HEK293 (cell line): Measurements from ENCODE around the gene ARHGAP6.

Source experiments
- CTCF ChIA-PET: fragments of 350-600 bp; formaldehyde crosslinking; extraction: SDS; loops from one replicate; lab custom pipeline; 2021; ENCODE audit warnings: antibody characterized with exemption; lab: Yijun Ruan, JAX
- POLR2A ChIA-PET: fragments of 300-600 bp; formaldehyde crosslinking; extraction: SDS; loops from one replicate; lab custom pipeline; 2020; ENCODE audit warnings: antibody characterized with exemption, inconsistent platforms; lab: Yijun Ruan, JAX
- H3K27ac ChIP-seq: fragments of 200-500 bp; sonication (Bioruptor generic); 2 replicates; pipeline ENCODE4 v1.5.1; 2014; ENCODE audit warnings: low read depth, low read length, control low read depth, inconsistent platforms; ENCODE audit errors: extremely low read depth
- H3K36me3 ChIP-seq, 2 experiments: fragments of 200-500 bp in 1 of 2; sonication (Bioruptor generic) in 1 of 2; 1 replicate in 1 of 2; 2 replicates in 1 of 2; pipeline ENCODE4 v1.5.1; 2014 to 2017; ENCODE audit warnings: inconsistent platforms in 2 of 2, low read length in 2 of 2; ENCODE audit not compliant: control insufficient read depth in 2 of 2, insufficient read depth in 1 of 2
- H3K4me1 ChIP-seq: fragments of 200-500 bp; sonication (Bioruptor generic); 2 replicates; pipeline ENCODE4 v1.5.1; 2014; ENCODE audit warnings: mild to moderate bottlenecking, low read length, inconsistent platforms; ENCODE audit not compliant: control insufficient read depth, insufficient read depth
- H3K4me3 ChIP-seq: 2 replicates; pipeline ENCODE4 v1.5.1; 2011; ENCODE audit warnings: low read depth, mild to moderate bottlenecking, control low read depth, low read length, moderate library complexity
- H3K9me3 ChIP-seq: fragments of 200-500 bp; sonication (Bioruptor generic); 2 replicates; pipeline ENCODE4 v1.5.1; 2014; ENCODE audit warnings: low read depth, low read length, inconsistent platforms; ENCODE audit not compliant: control insufficient read depth, insufficient read depth
- PRDM6 ChIP-seq: fragments of 450-650 bp; formaldehyde crosslinking; IDR thresholded peaks from 2 replicates; pipeline ENCODE4 v1.5.1; 2017; ENCODE audit warnings: missing biosample characterization, missing genetic modification characterization
- RBAK ChIP-seq: fragments of 450-650 bp; formaldehyde crosslinking; IDR thresholded peaks from 2 replicates; pipeline ENCODE4 v1.5.1; 2016; ENCODE audit warnings: missing biosample characterization, missing genetic modification characterization
- SCRT2 ChIP-seq: fragments of 450-650 bp; formaldehyde crosslinking; IDR thresholded peaks from 2 replicates; pipeline ENCODE4 v1.5.1; 2016; ENCODE audit warnings: missing biosample characterization, missing genetic modification characterization
- ZBTB20 ChIP-seq: fragments of 450-650 bp; formaldehyde crosslinking; IDR thresholded peaks from 2 replicates; pipeline ENCODE4 v1.5.1; 2016; ENCODE audit warnings: missing biosample characterization, missing genetic modification characterization
- ZFP3 ChIP-seq: fragments of 450-650 bp; formaldehyde crosslinking; IDR thresholded peaks from 2 replicates; pipeline ENCODE4 v1.5.1; 2016; ENCODE audit warnings: low read depth, missing biosample characterization, missing genetic modification characterization
- ZNF341 ChIP-seq: fragments of 450-650 bp; formaldehyde crosslinking; IDR thresholded peaks from 2 replicates; pipeline ENCODE4; 2016; ENCODE audit warnings: low read depth, missing biosample characterization, missing genetic modification characterization
- ZNF394 ChIP-seq: fragments of 450-650 bp; formaldehyde crosslinking; IDR thresholded peaks from 2 replicates; pipeline ENCODE4 v1.5.1; 2016; ENCODE audit warnings: missing biosample characterization, missing genetic modification characterization, mild to moderate bottlenecking, moderate library complexity, borderline replicate concordance
- ZNF473 ChIP-seq: fragments of 450-650 bp; formaldehyde crosslinking; IDR thresholded peaks from 2 replicates; pipeline ENCODE4 v1.5.1; 2017; ENCODE audit warnings: missing biosample characterization, missing genetic modification characterization
- ZNF510 ChIP-seq: fragments of 450-650 bp; formaldehyde crosslinking; IDR thresholded peaks from 2 replicates; pipeline ENCODE4 v1.5.1; 2018; ENCODE audit warnings: mild to moderate bottlenecking, missing genetic modification characterization, missing biosample characterization; ENCODE audit not compliant: insufficient replicate concordance
- ZNF580 ChIP-seq: fragments of 450-650 bp; formaldehyde crosslinking; IDR thresholded peaks from 2 replicates; pipeline ENCODE4 v1.5.1; 2016; ENCODE audit warnings: missing biosample characterization, missing genetic modification characterization
- ZNF596 ChIP-seq: fragments of 450-650 bp; IDR thresholded peaks from 2 replicates; pipeline ENCODE4 v1.5.0; 2018; ENCODE audit warnings: missing biosample characterization, mild to moderate bottlenecking, missing genetic modification characterization, moderate library complexity
- ZNF670 ChIP-seq: fragments of 450-650 bp; formaldehyde crosslinking; IDR thresholded peaks from 2 replicates; pipeline ENCODE4 v1.5.1; 2016; ENCODE audit warnings: missing biosample characterization, missing genetic modification characterization, low read depth
- ZNF76 ChIP-seq: fragments of 450-650 bp; formaldehyde crosslinking; IDR thresholded peaks from 2 replicates; pipeline ENCODE4; 2016; ENCODE audit warnings: low read depth, missing biosample characterization, missing genetic modification characterization, borderline replicate concordance
- TF ChIP-seq, protein P1 (sequence below): fragments of 450-650 bp; formaldehyde crosslinking; optimal IDR thresholded peaks from 2 replicates; pipeline ENCODE3; 2016; ENCODE audit warnings: missing biosample characterization, mild to moderate bottlenecking, missing genetic modification characterization
- TF ChIP-seq, protein P2 (sequence below): fragments of 450-650 bp; formaldehyde crosslinking; IDR thresholded peaks from 2 replicates; pipeline ENCODE4 v1.5.1; 2016; ENCODE audit warnings: missing biosample characterization, missing genetic modification characterization

The ARHGAP6 gene

DNA sequence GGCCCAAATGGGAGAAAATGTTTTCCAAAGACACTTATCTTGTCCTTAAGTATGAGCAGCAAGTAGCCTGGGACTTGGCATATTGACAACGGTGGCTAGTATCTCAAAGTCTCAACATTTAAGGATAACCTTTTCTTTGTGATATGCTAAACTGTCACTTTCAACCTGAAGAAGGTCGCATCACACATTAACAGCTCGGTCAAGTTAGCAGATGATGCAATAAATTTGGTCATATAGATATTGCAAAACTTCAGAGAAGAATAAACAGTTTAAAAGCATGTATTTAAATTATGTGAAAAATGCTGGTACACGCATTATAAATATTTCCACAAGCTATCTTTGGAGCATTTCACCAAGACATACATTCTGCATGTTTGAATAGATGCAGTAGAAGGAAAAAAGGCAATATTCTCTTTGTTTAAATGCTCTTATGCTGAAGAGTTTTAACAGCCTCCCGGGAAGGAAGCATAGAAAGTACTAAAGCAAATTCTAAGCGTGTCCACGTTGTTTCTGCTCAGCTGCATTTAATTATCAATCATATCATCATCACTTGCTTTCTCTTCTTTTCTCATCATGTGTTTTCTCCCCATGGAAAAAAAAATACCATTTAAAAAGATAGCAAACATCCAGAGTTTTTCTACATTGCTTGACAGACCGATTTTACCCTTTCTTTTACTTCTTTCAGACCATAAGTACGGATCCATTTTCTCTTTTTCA is 24.2 kb downstream of the ARHGAP6 start:
- Histone ChIP-seq H3K9me3 (no peaks in the 10 kb centered on the region), H3K27ac (no peak overlapping the region), H3K4me3 (no peak overlapping the region), H3K4me1 (no peaks in the 10 kb centered on the region), H3K36me3 (no peaks in the 10 kb centered on the region)
- CTCF ChIA-PET = no interaction called here
- TF ChIP-seq ZNF473 (no peak), SCRT2 (no peak), ZNF596 (tag by site-specific recombination) (no peak), ZBTB20 (tag by site-specific recombination) (no peak), ZNF510 (no peak), PRDM6 (tag by site-specific recombination) (no peak), ZNF394 (tag by site-specific recombination) (no peak), ZNF580 (no peak), ZFP3 (tag by site-specific recombination) (no peak)
- TF ChIP-seq, protein P1, sequence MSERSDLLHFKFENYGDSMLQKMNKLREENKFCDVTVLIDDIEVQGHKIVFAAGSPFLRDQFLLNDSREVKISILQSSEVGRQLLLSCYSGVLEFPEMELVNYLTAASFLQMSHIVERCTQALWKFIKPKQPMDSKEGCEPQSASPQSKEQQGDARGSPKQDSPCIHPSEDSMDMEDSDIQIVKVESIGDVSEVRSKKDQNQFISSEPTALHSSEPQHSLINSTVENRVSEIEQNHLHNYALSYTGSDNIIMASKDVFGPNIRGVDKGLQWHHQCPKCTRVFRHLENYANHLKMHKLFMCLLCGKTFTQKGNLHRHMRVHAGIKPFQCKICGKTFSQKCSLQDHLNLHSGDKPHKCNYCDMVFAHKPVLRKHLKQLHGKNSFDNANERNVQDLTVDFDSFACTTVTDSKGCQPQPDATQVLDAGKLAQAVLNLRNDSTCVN (tag by site-specific recombination) = no peak
- POLR2A ChIA-PET = no interaction called here

DNA sequence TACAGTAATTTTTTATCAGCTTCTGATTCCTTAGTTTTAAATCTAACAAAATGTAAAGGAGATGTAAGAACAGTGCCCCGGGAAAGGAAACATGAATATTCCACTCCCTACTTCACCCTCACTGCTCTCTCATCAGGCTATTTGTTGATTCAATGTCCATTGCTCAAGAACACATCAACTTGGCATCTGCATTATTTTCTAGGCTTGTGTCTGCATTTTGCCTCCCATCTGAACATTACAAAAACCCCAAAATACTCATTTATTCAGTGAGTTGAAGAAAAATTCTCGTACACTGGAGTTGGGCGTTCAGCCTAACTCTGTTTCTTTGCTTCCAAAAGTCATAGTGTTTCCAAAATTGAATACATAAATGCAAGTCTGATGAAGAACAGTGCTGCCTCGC is 25.6 kb downstream of the ARHGAP6 start:
- Histone ChIP-seq H3K9me3 (no peaks in the 10 kb centered on the region), H3K4me1 (no peaks in the 10 kb centered on the region), H3K36me3 (no peaks in the 10 kb centered on the region), H3K4me3 (no peak overlapping the region), H3K27ac (no peak overlapping the region)
- CTCF ChIA-PET = interaction anchor here (0.7 kb wide), 1 partner anchor 589 kb away, joined by 6 read pairs; no protein-coding TSS in a partner anchor
- POLR2A ChIA-PET = no interaction called here
- TF ChIP-seq ZNF341 (no peak), ZNF76 (tag by site-specific recombination) (no peak), ZNF670 (tag by site-specific recombination) (no peak)

DNA sequence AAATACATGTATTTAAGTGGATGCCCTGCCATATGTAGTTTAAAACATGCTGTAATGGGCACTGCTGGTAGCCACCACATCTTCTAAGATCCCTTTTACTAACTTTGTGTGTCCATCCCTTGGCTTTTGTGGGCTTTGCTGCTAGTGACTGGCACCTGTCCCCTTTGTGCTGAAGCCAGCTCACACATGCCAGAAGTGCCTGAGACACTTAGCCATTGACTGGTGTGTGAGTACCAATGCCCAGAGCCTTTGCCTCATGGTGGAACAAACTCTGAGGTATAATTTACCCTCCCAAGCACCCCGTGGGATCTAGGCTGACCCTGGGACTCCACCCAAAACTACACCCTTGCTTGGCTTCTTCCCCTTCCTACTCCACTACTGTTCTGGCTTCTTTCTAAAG is 33.0 kb downstream of the ARHGAP6 start:
- ChIA-PET POLR2A (no interaction called here), CTCF (no interaction called here)
- no peak overlapping the region for H3K4me3 ChIP-seq

More for the DNA sequence above, 33.0 kb downstream of the ARHGAP6 start:
- Histone ChIP-seq H3K9me3 (no peaks in the 10 kb centered on the region), H3K27ac (no peak overlapping the region), H3K4me1 (no peaks in the 10 kb centered on the region), H3K36me3 (no peaks in the 10 kb centered on the region)
- TF ChIP-seq RBAK (tag by site-specific recombination) = no peak
- TF ChIP-seq, protein P2, sequence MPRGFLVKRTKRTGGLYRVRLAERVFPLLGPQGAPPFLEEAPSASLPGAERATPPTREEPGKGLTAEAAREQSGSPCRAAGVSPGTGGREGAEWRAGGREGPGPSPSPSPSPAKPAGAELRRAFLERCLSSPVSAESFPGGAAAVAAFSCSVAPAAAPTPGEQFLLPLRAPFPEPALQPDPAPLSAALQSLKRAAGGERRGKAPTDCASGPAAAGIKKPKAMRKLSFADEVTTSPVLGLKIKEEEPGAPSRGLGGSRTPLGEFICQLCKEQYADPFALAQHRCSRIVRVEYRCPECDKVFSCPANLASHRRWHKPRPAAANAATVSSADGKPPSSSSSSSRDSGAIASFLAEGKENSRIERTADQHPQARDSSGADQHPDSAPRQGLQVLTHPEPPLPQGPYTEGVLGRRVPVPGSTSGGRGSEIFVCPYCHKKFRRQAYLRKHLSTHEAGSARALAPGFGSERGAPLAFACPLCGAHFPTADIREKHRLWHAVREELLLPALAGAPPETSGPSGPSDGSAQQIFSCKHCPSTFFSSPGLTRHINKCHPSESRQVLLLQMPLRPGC (tag by site-specific recombination) = no peak
